Erythroblast (primary cell): ENCODE data around the gene DKKL1.

Source experiments
- GATA1 ChIP-seq: IDR thresholded peaks from 2 replicates; pipeline ENCODE4 v1.6.1; 2011; ENCODE audit warnings: low read depth, mild to moderate bottlenecking, control low read depth, low read length, moderate library complexity
- POLR2A ChIP-seq: IDR thresholded peaks from 2 replicates; pipeline ENCODE4 v1.6.1; 2011; ENCODE audit warnings: mild to moderate bottlenecking, low read length

DNA sequence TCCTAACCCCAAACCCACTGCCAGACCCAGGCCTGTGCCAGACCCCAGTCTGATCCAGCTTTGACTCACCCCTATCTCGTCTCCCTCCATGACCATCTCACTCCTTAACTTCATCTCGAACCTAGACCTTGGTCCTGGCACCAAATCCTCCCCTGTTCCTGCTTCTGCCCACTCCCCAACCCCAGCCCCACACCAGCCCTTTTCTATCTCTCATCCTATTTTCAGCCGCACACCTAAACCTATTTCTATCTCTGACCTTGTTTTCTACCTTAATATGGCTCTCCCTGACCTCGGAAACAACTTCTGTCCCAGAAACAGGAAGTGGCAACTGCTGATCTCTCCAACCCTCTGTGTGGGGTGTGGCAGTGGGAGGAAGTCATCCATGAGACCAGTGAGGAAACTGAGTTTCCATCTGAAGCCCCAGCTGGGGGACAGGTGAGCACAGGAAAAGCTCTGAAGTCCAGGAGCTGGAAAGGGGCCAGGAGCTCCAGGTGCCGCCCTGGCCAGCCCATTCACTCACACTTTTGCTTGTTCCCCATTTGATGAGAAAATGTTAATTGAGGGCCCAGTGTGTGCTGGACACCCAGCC lies 45.9 kb downstream of the DKKL1 start:
- TF ChIP-seq POLR2A, result no peak
- no peak for TF ChIP-seq GATA1
